ENCODE data around the gene CFDP1.

GRCh38 chr16:75476817-75477216 lies 43.5 kb upstream of the CFDP1 start:
- TF ChIP-seq, protein P1, sequence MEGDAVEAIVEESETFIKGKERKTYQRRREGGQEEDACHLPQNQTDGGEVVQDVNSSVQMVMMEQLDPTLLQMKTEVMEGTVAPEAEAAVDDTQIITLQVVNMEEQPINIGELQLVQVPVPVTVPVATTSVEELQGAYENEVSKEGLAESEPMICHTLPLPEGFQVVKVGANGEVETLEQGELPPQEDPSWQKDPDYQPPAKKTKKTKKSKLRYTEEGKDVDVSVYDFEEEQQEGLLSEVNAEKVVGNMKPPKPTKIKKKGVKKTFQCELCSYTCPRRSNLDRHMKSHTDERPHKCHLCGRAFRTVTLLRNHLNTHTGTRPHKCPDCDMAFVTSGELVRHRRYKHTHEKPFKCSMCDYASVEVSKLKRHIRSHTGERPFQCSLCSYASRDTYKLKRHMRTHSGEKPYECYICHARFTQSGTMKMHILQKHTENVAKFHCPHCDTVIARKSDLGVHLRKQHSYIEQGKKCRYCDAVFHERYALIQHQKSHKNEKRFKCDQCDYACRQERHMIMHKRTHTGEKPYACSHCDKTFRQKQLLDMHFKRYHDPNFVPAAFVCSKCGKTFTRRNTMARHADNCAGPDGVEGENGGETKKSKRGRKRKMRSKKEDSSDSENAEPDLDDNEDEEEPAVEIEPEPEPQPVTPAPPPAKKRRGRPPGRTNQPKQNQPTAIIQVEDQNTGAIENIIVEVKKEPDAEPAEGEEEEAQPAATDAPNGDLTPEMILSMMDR (IDR thresholded peaks at IDR 0.05) = no peak
- no peak for TF ChIP-seq POLR2A (IDR thresholded peaks at IDR 0.05)

Data from heart left ventricle (tissue), 13 donors.